GM21390 (cell line): ENCODE measurements around the gene MS4A6A.
"Not testable (repeated sequence)": the region's sequence is repeated elsewhere in the genome, so short reads cannot be mapped to it uniquely, and the experiment has no call there.

Experiments used
- ATAC-seq: cut with Tn5 transposase; IDR thresholded peaks from one replicate; pipeline ENCODE4 v1.9.1; 2021; ENCODE audit not compliant: unreplicated experiment

The MS4A6A gene

GRCh38 chr11:60130496-60130895 lies 52.4 kb downstream of the MS4A6A start:
- ATAC-seq, result no peak

GRCh38 chr11:60129853-60130252 lies 53.0 kb downstream of the MS4A6A start:
- ATAC-seq, result no peak

GRCh38 chr11:60128866-60129265 lies 54.0 kb downstream of the MS4A6A start:
- ATAC-seq, result not testable (repeated sequence)

- no peak for ATAC-seq
Measured at GRCh38 chr11:60128376-60128775, 54.5 kb downstream of the MS4A6A start.

- ATAC-seq, result no peak
Measured at GRCh38 chr11:60127311-60127811, 55.5 kb downstream of the MS4A6A start.

GRCh38 chr11:60125956-60126585 lies 56.8 kb downstream of the MS4A6A start:
- no peak for ATAC-seq

GRCh38 chr11:60124802-60125432 lies 58.0 kb downstream of the MS4A6A start:
- no peak for ATAC-seq
